Erythroblast (primary cell): ENCODE results near the gene HNRNPLL.

Source experiments
- GATA1 ChIP-seq: IDR thresholded peaks from 2 replicates; pipeline ENCODE4 v1.6.1; 2011; ENCODE audit warnings: low read depth, mild to moderate bottlenecking, control low read depth, low read length, moderate library complexity
- POLR2A ChIP-seq: IDR thresholded peaks from 2 replicates; pipeline ENCODE4 v1.6.1; 2011; ENCODE audit warnings: mild to moderate bottlenecking, low read length

DNA sequence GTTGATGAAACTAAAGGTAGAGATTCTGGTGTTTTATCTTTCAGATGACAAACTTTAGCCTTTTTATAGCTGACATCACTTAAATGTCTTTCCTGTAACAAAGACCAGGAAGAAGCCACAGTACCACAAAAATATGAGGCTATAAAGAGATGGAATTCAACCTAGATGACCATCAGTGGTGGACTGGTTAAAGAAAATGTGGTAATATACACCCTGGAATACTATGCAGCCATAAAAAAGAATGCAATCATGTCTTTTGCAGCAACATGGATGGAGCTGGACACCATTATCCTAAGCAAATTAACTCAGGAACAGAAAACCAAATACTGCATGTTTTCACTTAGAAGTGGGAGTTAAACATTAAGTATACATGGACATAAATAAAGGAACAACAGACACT, 18.3 kb upstream of the HNRNPLL start:
- no peak for TF ChIP-seq POLR2A
- TF ChIP-seq GATA1 = no peak
